Thoracic aorta endothelial cell (primary cell): ENCODE data around the gene TBC1D25. TPM values are rescaled to one million over a fixed set of nuclear protein-coding genes. Genes with fewer than 3 reads are reported as not detected.

Experiments
- small RNA-seq: library from RNA; depleted of rRNA; stranded (forward); fragments of <200 nt; gene quantifications from one replicate; pipeline ENCODE3, GENCODE V24; 2012
- total RNA-seq: library from RNA; depleted of rRNA; stranded (reverse); fragments of >200 nt; gene quantifications from 2 replicates; pipeline ENCODE4 v1.2.3, GENCODE V29; 2012

TBC1D25 gene, protein sequence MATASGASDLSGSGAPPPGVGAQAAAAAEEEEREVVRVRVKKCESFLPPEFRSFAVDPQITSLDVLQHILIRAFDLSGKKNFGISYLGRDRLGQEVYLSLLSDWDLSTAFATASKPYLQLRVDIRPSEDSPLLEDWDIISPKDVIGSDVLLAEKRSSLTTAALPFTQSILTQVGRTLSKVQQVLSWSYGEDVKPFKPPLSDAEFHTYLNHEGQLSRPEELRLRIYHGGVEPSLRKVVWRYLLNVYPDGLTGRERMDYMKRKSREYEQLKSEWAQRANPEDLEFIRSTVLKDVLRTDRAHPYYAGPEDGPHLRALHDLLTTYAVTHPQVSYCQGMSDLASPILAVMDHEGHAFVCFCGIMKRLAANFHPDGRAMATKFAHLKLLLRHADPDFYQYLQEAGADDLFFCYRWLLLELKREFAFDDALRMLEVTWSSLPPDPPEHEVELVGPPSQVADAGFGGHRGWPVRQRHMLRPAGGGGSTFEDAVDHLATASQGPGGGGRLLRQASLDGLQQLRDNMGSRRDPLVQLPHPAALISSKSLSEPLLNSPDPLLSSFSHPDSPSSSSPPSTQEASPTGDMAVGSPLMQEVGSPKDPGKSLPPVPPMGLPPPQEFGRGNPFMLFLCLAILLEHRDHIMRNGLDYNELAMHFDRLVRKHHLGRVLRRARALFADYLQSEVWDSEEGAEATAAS
- total RNA-seq = 7.2 and 7.8 TPM in 2 replicates

GRCh38 chrX:48539345-48540027 lies at the start of gene TBC1D25:
TSS of gene TBC1D25 (plus strand) at chrX:48539714. CDS start at chrX:48539798, 84 bp downstream.

DNA sequence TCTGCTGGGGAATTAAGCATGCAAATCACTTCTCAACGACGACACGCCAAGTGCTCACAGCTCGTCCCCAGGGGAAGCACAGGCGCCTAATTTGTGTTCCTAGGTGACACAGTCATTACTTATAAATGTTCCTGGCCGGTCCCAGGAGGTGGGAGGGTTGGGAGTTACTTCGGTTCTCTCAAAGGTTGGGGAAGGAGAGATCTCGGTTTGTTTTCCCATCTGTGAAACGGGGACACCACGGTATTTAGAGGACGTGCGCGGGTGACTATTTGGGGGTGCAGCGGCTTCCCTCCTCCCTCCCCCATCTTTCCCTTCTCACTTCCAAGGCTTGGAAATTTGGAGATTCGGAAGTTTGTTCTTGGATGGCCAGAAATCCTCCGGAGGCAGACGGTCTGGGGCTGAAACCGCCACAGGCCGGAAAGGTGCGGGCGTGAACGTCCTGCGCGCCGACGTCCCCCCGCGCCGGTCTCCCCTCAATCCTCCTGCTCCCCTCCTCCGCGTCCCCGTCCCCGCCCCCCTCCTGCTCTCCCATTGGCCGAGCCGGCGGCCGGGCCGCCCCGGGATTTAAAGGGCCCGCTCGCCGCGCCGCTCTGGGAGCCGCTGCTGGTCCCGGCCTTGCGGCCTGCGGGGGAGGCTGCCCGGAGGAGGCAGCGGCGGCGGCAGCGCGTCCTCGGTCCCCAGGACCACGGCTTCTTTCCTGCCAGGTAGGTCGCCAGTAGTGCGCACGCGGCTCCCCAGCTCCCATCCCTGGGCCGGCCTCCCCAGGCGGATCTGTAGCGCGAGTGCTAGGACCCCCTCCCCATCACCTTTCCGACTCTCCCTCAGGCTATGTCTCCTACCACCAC lies 30.9 kb upstream of the TBC1D25 start, which contains the start of gene PORCN:
Gene PORCN (plus strand): TSS at position 593 of the 845 bp plus-strand sequence. CDS start 829 bp downstream, outside the sequence.

GRCh38 chrX:48521353-48522243 lies 17.9 kb upstream of the TBC1D25 start, which contains the start of gene EBP:
TSS of gene EBP (plus strand) at chrX:48521808. CDS start at chrX:48523772, 1,964 bp downstream.

GRCh38 chrX:48574270-48575266 lies 35.1 kb downstream of the TBC1D25 start, which contains the start of gene RBM3:
TSS of gene RBM3 (plus strand) at chrX:48574484. CDS start at chrX:48575181, 697 bp downstream.

GRCh38 chrX:48597353-48598264 lies 58.1 kb downstream of the TBC1D25 start, which contains the start of gene WDR13:
TSS of gene WDR13 (plus strand) at chrX:48597492. CDS start at chrX:48597997, 505 bp downstream.

Small RNA genes within 50 kb of the gene (small RNA-seq; reads per million reads assigned to genes)
- not detected for gene MRPL32P1

Other genes starting within 250 kb of the TBC1D25 start
- gene SSX3, start 183.0 kb upstream of the TBC1D25 start, total RNA-seq = not detected in 2 replicates
- gene SSX4, start 156.2 kb upstream of the TBC1D25 start, total RNA-seq = not detected in 2 replicates
- not detected in 2 replicates for gene SSX4B, start 127.8 kb upstream of the TBC1D25 start, total RNA-seq
- gene SLC38A5, start 69.5 kb upstream of the TBC1D25 start, total RNA-seq = 31.8 and 76.5 TPM in 2 replicates
- 56.7 and 67.2 TPM in 2 replicates for gene FTSJ1, start 63.5 kb upstream of the TBC1D25 start, total RNA-seq
- gene PORCN, start 30.7 kb upstream of the TBC1D25 start, total RNA-seq = 6.1 and 8.5 TPM in 2 replicates
- 89.1 and 143 TPM in 2 replicates for gene EBP, start 17.9 kb upstream of the TBC1D25 start, total RNA-seq
- gene RBM3, start 34.8 kb downstream of the TBC1D25 start, total RNA-seq = 339 and 433 TPM in 2 replicates
- gene WDR13, start 57.8 kb downstream of the TBC1D25 start, total RNA-seq = 65.3 and 85.5 TPM in 2 replicates
- 0.07 TPM in 1 of 2 replicates, not detected in the other for gene WAS, start 144.1 kb downstream of the TBC1D25 start, total RNA-seq
- gene SUV39H1, start 157.0 kb downstream of the TBC1D25 start, total RNA-seq = 11.0 and 15.8 TPM in 2 replicates
- gene GLOD5, start 222.0 kb downstream of the TBC1D25 start, total RNA-seq = not detected in 2 replicates
- gene GATA1, start 246.9 kb downstream of the TBC1D25 start, total RNA-seq = not detected in 2 replicates